Activated CD4-positive, alpha-beta T cell treated with anti-CD3 and anti-CD28 coated beads for 1 hour (primary cell): ENCODE data around the gene NAA50.

Experiments
- DNase-seq: peaks from one replicate; pipeline ENCODE4 v3.0.0-alpha.2; 2020

Gene NAA50

GRCh38 chr3:113741086-113741485 is 5.0 kb downstream of the NAA50 start:
- DNase-seq = no peak

GRCh38 chr3:113736548-113737089 is 9.4 kb downstream of the NAA50 start:
- DNase-seq = peak; percentile 11

GRCh38 chr3:113731694-113732093 is 14.4 kb downstream of the NAA50 start:
- no peak for DNase-seq

- DNase-seq = no peak
Measured at GRCh38 chr3:113730550-113730949, 15.5 kb downstream of the NAA50 start.

- no peak for DNase-seq
Measured at GRCh38 chr3:113728661-113729060, 17.4 kb downstream of the NAA50 start.

- no peak for DNase-seq
Measured at GRCh38 chr3:113721636-113722035, 24.4 kb downstream of the NAA50 start.

GRCh38 chr3:113719758-113720157 is 26.3 kb downstream of the NAA50 start:
- no peak for DNase-seq

GRCh38 chr3:113719294-113719693 is 26.8 kb downstream of the NAA50 start:
- DNase-seq = no peak

- no peak for DNase-seq
Measured at GRCh38 chr3:113717818-113718217, 28.2 kb downstream of the NAA50 start.

- no peak for DNase-seq
Measured at GRCh38 chr3:113717308-113717707, 28.7 kb downstream of the NAA50 start.

GRCh38 chr3:113714702-113715101 is 31.3 kb downstream of the NAA50 start:
- DNase-seq = no peak

GRCh38 chr3:113712129-113712528 is 33.9 kb downstream of the NAA50 start:
- DNase-seq = no peak

- no peak for DNase-seq
Measured at GRCh38 chr3:113707835-113708234, 38.2 kb downstream of the NAA50 start.

- no peak for DNase-seq
Measured at GRCh38 chr3:113698956-113699355, 47.1 kb downstream of the NAA50 start.

GRCh38 chr3:113698213-113698742 is 47.8 kb downstream of the NAA50 start:
- DNase-seq = no peak

GRCh38 chr3:113697500-113698090 is 48.5 kb downstream of the NAA50 start:
- DNase-seq = no peak

GRCh38 chr3:113696658-113697499 is 49.2 kb downstream of the NAA50 start:
- DNase-seq = peak; percentile 98

- DNase-seq = peak; percentile 73
Measured at GRCh38 chr3:113695786-113696645, 50.0 kb downstream of the NAA50 start, which contains the start of gene USF3. Gene USF3, minus strand, starts transcription at chr3:113696642. Its CDS starts 21,764 bp downstream, at chr3:113674878.

- DNase-seq = no peak
Measured at GRCh38 chr3:113695431-113695785, 50.6 kb downstream of the NAA50 start.

GRCh38 chr3:113690482-113690881 is 55.6 kb downstream of the NAA50 start:
- no peak for DNase-seq

- DNase-seq = no peak
Measured at GRCh38 chr3:113685956-113686721, 59.9 kb downstream of the NAA50 start.

GRCh38 chr3:113685124-113685523 is 60.9 kb downstream of the NAA50 start:
- DNase-seq = no peak
